Measurements from ENCODE around the gene ASTN2.

GRCh38 chr9:117414906-117415331 lies at the start of gene ASTN2:
- TF ChIP-seq CTCF (IDR thresholded peaks at IDR 0.05 in 8 of 11, conservative IDR thresholded peaks at IDR 0.05 in 3 of 11) (no peak), POLR2A (IDR thresholded peaks at IDR 0.05) (no peak)

All from spleen (tissue), 7 donors.